HepG2 (cell line): ENCODE measurements around the gene C19orf73. TPM values are rescaled to one million over a fixed set of nuclear protein-coding genes. Genes with fewer than 3 reads are reported as not detected.

ENCODE experiments used
- ARHGAP35 ChIP-seq: sonication (generic); formaldehyde crosslinking; IDR thresholded peaks from 2 replicates; pipeline ENCODE4 v1.9.0; 2022; ENCODE audit warnings: mild to moderate bottlenecking, inconsistent platforms, moderate library complexity, missing genetic modification reagents, borderline replicate concordance
- BRCA1 ChIP-seq: sonication (generic); formaldehyde crosslinking; IDR thresholded peaks from 2 replicates; pipeline ENCODE4 v1.4.0; 2020; ENCODE audit warnings: missing genetic modification reagents
- CREB3 ChIP-seq: sonication (generic); formaldehyde crosslinking; IDR thresholded peaks from 2 replicates; pipeline ENCODE4 v1.5.0; 2020; ENCODE audit warnings: missing genetic modification reagents
- HOXD1 ChIP-seq: sonication (generic); formaldehyde crosslinking; IDR thresholded peaks from 2 replicates; pipeline ENCODE4 v1.5.0; 2020; ENCODE audit warnings: missing genetic modification reagents
- KAT7 ChIP-seq: IDR thresholded peaks from 2 replicates; pipeline ENCODE4 v1.6.1; 2018; ENCODE audit warnings: borderline replicate concordance, missing compliant biosample characterization
- KDM3A ChIP-seq: IDR thresholded peaks from 2 replicates; pipeline ENCODE4 v1.6.1; 2018; ENCODE audit warnings: low read depth, missing compliant biosample characterization
- KLF16 ChIP-seq, 2 experiments: sonication (generic) in 1 of 2; formaldehyde crosslinking in 1 of 2; IDR thresholded peaks; 2 replicates each; pipeline versions ENCODE4 v1.6.1 to v1.8.0; 2016 to 2023; ENCODE audit warnings: missing genetic modification reagents in 2 of 2, missing compliant biosample characterization in 1 of 2
- MAZ ChIP-seq, 2 experiments: sonication (generic) in 1 of 2; formaldehyde crosslinking in 1 of 2; IDR thresholded peaks; 2 replicates each; pipeline versions ENCODE4 v1.5.0 to v1.6.1; 2012 to 2020; ENCODE audit warnings: low read depth in 2 of 2, mild to moderate bottlenecking in 2 of 2, borderline replicate concordance in 1 of 2, improper control_type of control experiment in 1 of 2, low read length in 1 of 2, missing genetic modification reagents in 1 of 2, moderate library complexity in 1 of 2
- PHF21A ChIP-seq: sonication (generic); formaldehyde crosslinking; IDR thresholded peaks from 2 replicates; pipeline ENCODE4 v1.5.0; 2020; ENCODE audit warnings: mild to moderate bottlenecking, missing genetic modification reagents
- PHF8 ChIP-seq: sonication (generic); formaldehyde crosslinking; IDR thresholded peaks from 2 replicates; pipeline ENCODE4 v1.5.0; 2020; ENCODE audit warnings: missing genetic modification reagents
- PITX1 ChIP-seq: sonication (generic); formaldehyde crosslinking; IDR thresholded peaks from 2 replicates; pipeline ENCODE4 v1.5.1; 2020; ENCODE audit warnings: mild to moderate bottlenecking, missing genetic modification reagents
- SALL1 ChIP-seq: sonication (generic); formaldehyde crosslinking; IDR thresholded peaks from 2 replicates; pipeline ENCODE4 v1.8.0; 2022; ENCODE audit warnings: mild to moderate bottlenecking, missing genetic modification reagents
- SRSF1 ChIP-seq: fragments of 200-400 bp; formaldehyde crosslinking; optimal IDR thresholded peaks from 2 replicates; pipeline ENCODE3; 2017; ENCODE audit warnings: mild to moderate bottlenecking, low read depth, low read length, moderate library complexity
- TAF15 ChIP-seq: fragments of 200-400 bp; formaldehyde crosslinking; IDR thresholded peaks from one replicate; pipeline ENCODE4 v1.6.1; 2018; ENCODE audit warnings: mild to moderate bottlenecking, low read depth, low read length; ENCODE audit not compliant: poor library complexity, severe bottlenecking
- ZFP62 ChIP-seq: sonication (generic); formaldehyde crosslinking; IDR thresholded peaks from 2 replicates; pipeline ENCODE4 v1.4.0; 2020; ENCODE audit warnings: missing genetic modification reagents
- ZNF431 ChIP-seq: sonication (generic); formaldehyde crosslinking; IDR thresholded peaks from 2 replicates; pipeline ENCODE4 v1.9.0; 2022; ENCODE audit warnings: missing genetic modification reagents, low read depth, mild to moderate bottlenecking, borderline replicate concordance
- ZNF543 ChIP-seq: sonication (generic); formaldehyde crosslinking; IDR thresholded peaks from 2 replicates; pipeline ENCODE4 v1.4.0; 2020; ENCODE audit warnings: mild to moderate bottlenecking, missing genetic modification reagents
- ZNF670 ChIP-seq: sonication (generic); formaldehyde crosslinking; IDR thresholded peaks from 2 replicates; pipeline ENCODE4 v1.8.0; 2022; ENCODE audit warnings: mild to moderate bottlenecking, missing genetic modification reagents, borderline replicate concordance
- ZSCAN21 ChIP-seq: sonication (generic); formaldehyde crosslinking; IDR thresholded peaks from 2 replicates; pipeline ENCODE4 v1.8.0; 2022; ENCODE audit warnings: mild to moderate bottlenecking, missing genetic modification reagents, moderate library complexity, borderline replicate concordance
- ZZZ3 ChIP-seq: sonication (generic); formaldehyde crosslinking; IDR thresholded peaks from 2 replicates; pipeline ENCODE4 v1.4.0; 2020; ENCODE audit warnings: missing genetic modification reagents, mild to moderate bottlenecking, borderline replicate concordance
- polyA plus RNA-seq, 8 experiments: library from polyadenylated mRNA; depleted of rRNA in 3 of 8; stranded (reverse) in 7 of 8; unstranded in 1 of 8; fragments of >200 nt; fragmentation: Illumina TruSeq in 4 of 8; extraction: Trizol in 4 of 8; gene quantifications; 2 replicates each; pipeline versions ENCODE4 v1.2.1 to v1.2.3, GENCODE V29; 2011 to 2016; ENCODE audit warnings: low read depth in 4 of 8, missing spikeins in 1 of 8, mixed read lengths in 1 of 8; ENCODE audit not compliant: insufficient read depth in 1 of 8
- total RNA-seq, 5 experiments: library from RNA; depleted of rRNA; stranded (reverse); fragments of >200 nt; fragmentation: Illumina TruSeq; extraction: Trizol; gene quantifications; 2 replicates each; pipeline ENCODE4 v1.2.3, GENCODE V29; 2016; ENCODE audit warnings: low read depth in 1 of 5
- TF ChIP-seq, protein P1 (sequence below): sonication (generic); formaldehyde crosslinking; IDR thresholded peaks from 2 replicates; pipeline ENCODE4 v1.8.1; 2023; ENCODE audit warnings: mild to moderate bottlenecking, missing genetic modification reagents
- TF ChIP-seq, protein P2 (sequence below): sonication (generic); formaldehyde crosslinking; IDR thresholded peaks from 2 replicates; pipeline ENCODE4 v1.5.1; 2020; ENCODE audit warnings: mild to moderate bottlenecking, missing genetic modification reagents

C19orf73 gene
- total and polyA plus RNA-seq, 2 of the 13 experiments (the other 11 are each of a cell fraction or from before 2014, with no cell fraction given): 1.4 to 1.5 TPM

GRCh38 chr19:49085020-49085867 lies 33.7 kb downstream of the C19orf73 start, which contains the start of gene SNRNP70 (continued):
- TF ChIP-seq ZZZ3 (CRISPR knock-in tag): peak; percentile 96; the same call in 1 of the 2 replicates
- TF ChIP-seq MAZ (IDR thresholded peaks at IDR 0.05; ENCODE audit: borderline replicate concordance, low read depth, low read length): peak; percentile 50
- peak; percentile 89 for TF ChIP-seq MAZ (CRISPR knock-in tag; IDR thresholded peaks at IDR 0.05; ENCODE audit: low read depth)
- peak; percentile 78; the same call in 1 of the 2 replicates for TF ChIP-seq ZNF431 (CRISPR knock-in tag)
- TF ChIP-seq, protein P1, sequence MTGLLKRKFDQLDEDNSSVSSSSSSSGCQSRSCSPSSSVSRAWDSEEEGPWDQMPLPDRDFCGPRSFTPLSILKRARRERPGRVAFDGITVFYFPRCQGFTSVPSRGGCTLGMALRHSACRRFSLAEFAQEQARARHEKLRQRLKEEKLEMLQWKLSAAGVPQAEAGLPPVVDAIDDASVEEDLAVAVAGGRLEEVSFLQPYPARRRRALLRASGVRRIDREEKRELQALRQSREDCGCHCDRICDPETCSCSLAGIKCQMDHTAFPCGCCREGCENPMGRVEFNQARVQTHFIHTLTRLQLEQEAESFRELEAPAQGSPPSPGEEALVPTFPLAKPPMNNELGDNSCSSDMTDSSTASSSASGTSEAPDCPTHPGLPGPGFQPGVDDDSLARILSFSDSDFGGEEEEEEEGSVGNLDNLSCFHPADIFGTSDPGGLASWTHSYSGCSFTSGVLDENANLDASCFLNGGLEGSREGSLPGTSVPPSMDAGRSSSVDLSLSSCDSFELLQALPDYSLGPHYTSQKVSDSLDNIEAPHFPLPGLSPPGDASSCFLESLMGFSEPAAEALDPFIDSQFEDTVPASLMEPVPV (CRISPR knock-in tag): no peak
- TF ChIP-seq HOXD1: no peak
- TF ChIP-seq ZNF543 (CRISPR knock-in tag): peak; percentile 89; the same call in 1 of the 2 replicates
- peak; percentile 88; the same call in 1 of the 2 replicates for TF ChIP-seq ZNF670 (CRISPR knock-in tag)
- TF ChIP-seq KAT7 (CRISPR knock-in tag): peak; percentile 90; the same call in 1 of the 2 replicates
- TF ChIP-seq TAF15: peak; percentile 49
- TF ChIP-seq, protein P2, sequence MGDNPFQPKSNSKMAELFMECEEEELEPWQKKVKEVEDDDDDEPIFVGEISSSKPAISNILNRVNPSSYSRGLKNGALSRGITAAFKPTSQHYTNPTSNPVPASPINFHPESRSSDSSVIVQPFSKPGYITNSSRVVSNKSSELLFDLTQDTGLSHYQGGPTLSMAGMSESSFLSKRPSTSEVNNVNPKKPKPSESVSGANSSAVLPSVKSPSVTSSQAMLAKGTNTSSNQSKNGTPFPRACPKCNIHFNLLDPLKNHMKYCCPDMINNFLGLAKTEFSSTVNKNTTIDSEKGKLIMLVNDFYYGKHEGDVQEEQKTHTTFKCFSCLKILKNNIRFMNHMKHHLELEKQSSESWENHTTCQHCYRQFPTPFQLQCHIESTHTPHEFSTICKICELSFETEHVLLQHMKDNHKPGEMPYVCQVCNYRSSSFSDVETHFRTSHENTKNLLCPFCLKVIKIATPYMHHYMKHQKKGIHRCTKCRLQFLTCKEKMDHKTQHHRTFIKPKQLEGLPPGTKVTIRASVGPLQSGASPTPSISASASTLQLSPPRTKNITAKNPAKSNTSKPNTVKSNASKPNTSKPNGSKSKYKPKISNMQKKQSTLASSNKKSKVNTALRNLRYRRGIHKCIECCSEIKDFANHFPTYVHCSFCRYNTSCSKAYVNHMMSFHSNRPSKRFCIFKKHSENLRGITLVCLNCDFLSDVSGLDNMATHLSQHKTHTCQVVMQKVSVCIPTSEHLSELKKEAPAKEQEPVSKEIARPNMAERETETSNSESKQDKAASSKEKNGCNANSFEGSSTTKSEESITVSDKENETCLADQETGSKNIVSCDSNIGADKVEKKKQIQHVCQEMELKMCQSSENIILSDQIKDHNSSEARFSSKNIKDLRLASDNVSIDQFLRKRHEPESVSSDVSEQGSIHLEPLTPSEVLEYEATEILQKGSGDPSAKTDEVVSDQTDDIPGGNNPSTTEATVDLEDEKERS (CRISPR knock-in tag): peak; percentile 13; the same call in 1 of the 2 replicates
- TF ChIP-seq BRCA1 (CRISPR knock-in tag): 0 out of 2 replicates have a peak, but pooled peaks have one; percentile 76
- TF ChIP-seq ARHGAP35 (CRISPR knock-in tag): peak; percentile 93
- peak; percentile 99 for TF ChIP-seq PHF8 (CRISPR knock-in tag)
- TF ChIP-seq KLF16 (CRISPR knock-in tag; IDR thresholded peaks at IDR 0.05): peak; percentile 70 to 95; a peak in 3 of 4 replicates
- TF ChIP-seq PITX1 (CRISPR knock-in tag): peak; percentile 61
- TF ChIP-seq ZSCAN21 (CRISPR knock-in tag): peak; percentile 63; the same call in 1 of the 2 replicates
- peak; percentile 79; the same call in 1 of the 2 replicates for TF ChIP-seq KDM3A (CRISPR knock-in tag)
- peak; percentile 81 for TF ChIP-seq SRSF1
- TF ChIP-seq CREB3 (CRISPR knock-in tag): peak; percentile 28; the same call in 1 of the 2 replicates
- TF ChIP-seq SALL1 (CRISPR knock-in tag): peak; percentile 77
- no peak for TF ChIP-seq ZFP62
- TF ChIP-seq PHF21A (CRISPR knock-in tag): peak; percentile 92
